GM06990 (cell line): ENCODE measurements around the gene PM20D1.

ENCODE experiments used
- DNase-seq: peaks from one replicate; pipeline ENCODE4 v3.0.0-alpha.2; 2011; ENCODE audit not compliant: insufficient read length; ENCODE audit errors: extremely low read depth
- H3K27me3 ChIP-seq: replicated peaks from 2 replicates; pipeline ENCODE4 v1.6.0; 2011; ENCODE audit warnings: low read length; ENCODE audit not compliant: control insufficient read depth, insufficient read depth
- H3K36me3 ChIP-seq: 2 replicates; pipeline ENCODE4 v1.5.1; 2011; ENCODE audit warnings: low read length; ENCODE audit not compliant: control insufficient read depth, insufficient read depth
- H3K4me3 ChIP-seq: replicated peaks from 2 replicates; pipeline ENCODE4 v1.5.1; 2011; ENCODE audit warnings: low read depth, mild to moderate bottlenecking, control low read depth, low read length
- TF ChIP-seq, protein P1 (sequence below): IDR thresholded peaks from 2 replicates; pipeline ENCODE4 v1.5.1; 2011; ENCODE audit warnings: low read length, control low read depth, mild to moderate bottlenecking, inconsistent platforms; ENCODE audit not compliant: insufficient read depth, poor library complexity, severe bottlenecking

PM20D1 gene

DNA sequence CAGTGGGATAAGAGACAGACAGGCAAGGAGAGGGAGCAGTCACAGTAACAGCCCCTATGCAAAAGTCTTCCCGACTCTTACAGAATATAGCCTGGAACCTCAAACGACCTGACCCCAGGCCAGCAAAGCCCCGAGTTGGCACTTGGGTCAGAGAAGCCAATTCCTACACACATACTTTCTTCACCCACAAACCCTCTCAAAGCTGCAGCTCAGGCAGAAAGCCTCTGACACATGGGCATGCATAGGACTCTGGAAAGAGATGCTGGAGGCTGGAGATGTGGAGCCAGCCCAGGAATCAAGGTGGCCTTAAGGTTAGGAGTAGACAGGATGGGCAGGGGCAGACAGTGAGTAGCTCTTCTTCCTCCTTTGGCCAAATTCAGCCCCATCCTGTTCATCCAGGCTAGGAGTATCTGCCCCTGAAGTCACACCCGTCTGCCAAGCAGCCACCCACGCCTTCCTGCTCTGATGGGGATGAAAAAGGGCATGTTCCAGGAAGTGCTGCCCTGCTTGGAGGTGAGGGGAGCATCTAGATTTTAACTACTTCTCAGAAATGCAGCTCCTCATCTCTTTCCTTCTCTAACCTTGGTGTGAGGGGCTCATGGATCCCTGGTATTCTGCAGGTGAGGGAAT is 44.7 kb downstream of the PM20D1 start:
- no peak for DNase-seq
- H3K27me3 ChIP-seq = no peaks in the 10 kb centered on the region
- TF ChIP-seq, protein P1, sequence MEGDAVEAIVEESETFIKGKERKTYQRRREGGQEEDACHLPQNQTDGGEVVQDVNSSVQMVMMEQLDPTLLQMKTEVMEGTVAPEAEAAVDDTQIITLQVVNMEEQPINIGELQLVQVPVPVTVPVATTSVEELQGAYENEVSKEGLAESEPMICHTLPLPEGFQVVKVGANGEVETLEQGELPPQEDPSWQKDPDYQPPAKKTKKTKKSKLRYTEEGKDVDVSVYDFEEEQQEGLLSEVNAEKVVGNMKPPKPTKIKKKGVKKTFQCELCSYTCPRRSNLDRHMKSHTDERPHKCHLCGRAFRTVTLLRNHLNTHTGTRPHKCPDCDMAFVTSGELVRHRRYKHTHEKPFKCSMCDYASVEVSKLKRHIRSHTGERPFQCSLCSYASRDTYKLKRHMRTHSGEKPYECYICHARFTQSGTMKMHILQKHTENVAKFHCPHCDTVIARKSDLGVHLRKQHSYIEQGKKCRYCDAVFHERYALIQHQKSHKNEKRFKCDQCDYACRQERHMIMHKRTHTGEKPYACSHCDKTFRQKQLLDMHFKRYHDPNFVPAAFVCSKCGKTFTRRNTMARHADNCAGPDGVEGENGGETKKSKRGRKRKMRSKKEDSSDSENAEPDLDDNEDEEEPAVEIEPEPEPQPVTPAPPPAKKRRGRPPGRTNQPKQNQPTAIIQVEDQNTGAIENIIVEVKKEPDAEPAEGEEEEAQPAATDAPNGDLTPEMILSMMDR = no peak
- no peak overlapping the region for H3K4me3 ChIP-seq
- no peaks in the 10 kb centered on the region for H3K36me3 ChIP-seq

DNA sequence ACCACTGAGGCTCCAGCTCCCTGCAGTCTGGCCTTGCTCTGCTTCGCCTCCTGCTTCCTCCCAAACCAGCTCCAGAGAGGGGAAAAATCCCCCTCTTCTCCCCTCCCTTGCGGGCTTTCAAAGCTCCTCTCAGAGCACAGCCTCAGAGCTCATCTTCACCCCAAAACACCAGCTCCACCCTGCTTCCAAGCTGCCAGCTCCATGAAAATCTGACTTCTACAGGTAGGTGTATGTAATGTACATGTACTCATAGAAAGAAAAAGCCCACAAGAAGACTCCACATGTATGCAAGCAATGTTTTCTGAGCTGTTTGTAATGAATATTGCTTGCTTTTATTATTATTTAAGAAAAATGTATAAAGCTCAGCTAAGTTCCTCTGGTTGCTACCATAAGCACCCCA is 45.3 kb downstream of the PM20D1 start:
- no peak overlapping the region for H3K4me3 ChIP-seq
- TF ChIP-seq, protein P1 = no peak
- no peaks in the 10 kb centered on the region for H3K27me3 ChIP-seq
- no peaks in the 10 kb centered on the region for H3K36me3 ChIP-seq
- no peak for DNase-seq

DNA sequence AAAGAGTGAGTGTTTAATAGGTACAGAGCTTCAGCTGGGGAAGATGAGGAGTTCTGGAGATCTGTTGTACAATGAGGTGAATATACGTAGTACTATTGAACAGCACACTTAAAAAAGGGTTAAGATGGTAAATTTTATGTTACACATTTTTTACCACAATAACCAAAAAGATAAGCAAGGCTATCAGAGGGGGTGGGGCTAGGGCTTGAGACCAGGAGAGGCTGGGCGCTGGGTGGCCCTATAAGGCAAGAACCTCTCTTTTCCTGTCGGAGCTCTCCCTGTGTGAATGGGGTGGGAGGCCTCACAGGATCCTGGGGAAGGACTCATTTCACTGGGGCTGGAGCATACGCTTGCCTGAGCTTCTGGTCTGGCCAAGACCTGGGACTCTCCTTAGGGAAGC is 45.9 kb downstream of the PM20D1 start:
- no peak for DNase-seq
- Histone ChIP-seq H3K27me3 (no peaks in the 10 kb centered on the region), H3K36me3 (no peaks in the 10 kb centered on the region; the same call in 1 of the 2 replicates), H3K4me3 (no peak overlapping the region)
- TF ChIP-seq, protein P1 = no peak

DNA sequence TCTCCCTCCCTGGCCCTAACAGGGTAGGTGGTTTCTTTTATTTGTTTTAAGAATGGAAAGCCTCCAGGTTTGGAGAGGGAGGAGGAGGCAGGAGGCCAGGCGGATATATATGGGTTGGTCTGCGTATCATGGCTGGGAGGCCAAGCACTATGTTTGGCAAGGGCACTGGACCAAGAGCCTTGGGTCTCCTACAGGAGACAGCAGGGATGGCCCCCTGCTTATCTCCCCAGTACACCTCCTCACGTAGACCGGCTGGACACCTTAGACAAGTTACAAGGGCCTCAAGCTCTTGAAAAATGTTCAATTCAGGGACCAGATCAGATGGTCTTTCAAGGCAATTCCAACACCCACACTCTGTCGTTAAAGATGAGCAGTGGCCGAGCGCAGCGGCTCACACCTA is 47.9 kb downstream of the PM20D1 start:
- H3K27me3 ChIP-seq = no peaks in the 10 kb centered on the region
- DNase-seq = no peak
- TF ChIP-seq, protein P1 = no peak
- H3K4me3 ChIP-seq = no peak overlapping the region
- H3K36me3 ChIP-seq = no peaks in the 10 kb centered on the region; the same call in 1 of the 2 replicates

DNA sequence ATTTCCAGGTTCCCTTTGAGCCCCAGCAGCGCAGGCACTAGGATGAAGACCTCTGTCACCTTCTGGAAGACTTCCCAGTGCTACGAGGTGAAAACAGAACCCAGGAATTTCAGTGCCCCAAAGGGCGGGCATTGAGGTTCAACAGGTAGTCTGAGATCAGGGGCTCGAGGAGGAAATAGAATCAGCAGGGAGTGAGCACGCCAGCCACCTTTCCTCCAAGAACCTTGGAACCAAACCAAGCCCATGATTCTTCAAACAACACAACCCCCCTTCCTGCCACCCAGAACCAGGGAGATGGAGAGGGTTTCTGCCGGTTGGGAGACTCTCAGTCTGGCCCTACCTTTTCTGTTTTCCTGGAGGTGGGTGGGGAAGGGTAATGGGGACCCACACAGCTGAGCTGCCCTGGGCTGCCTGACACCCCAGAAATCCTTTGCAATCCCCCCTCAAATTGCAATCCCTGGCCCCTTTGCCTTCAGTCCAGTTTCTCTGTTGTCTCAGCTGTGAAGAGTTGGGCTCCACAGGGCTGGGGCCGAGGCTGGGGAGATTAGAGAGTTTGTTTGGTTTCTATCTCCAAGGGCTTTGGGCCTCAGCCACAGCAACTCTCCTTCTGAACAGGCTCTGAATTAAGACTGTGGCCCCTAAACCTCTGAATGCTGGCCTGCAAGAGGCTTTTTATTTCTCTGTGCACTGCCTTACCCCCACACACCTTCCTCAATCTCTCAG is 48.8 kb downstream of the PM20D1 start:
- no peak for DNase-seq
- H3K36me3 ChIP-seq = no peaks in the 10 kb centered on the region; the same call in 1 of the 2 replicates
- TF ChIP-seq, protein P1 = no peak
- H3K4me3 ChIP-seq = no peak overlapping the region
- no peaks in the 10 kb centered on the region for H3K27me3 ChIP-seq

DNA sequence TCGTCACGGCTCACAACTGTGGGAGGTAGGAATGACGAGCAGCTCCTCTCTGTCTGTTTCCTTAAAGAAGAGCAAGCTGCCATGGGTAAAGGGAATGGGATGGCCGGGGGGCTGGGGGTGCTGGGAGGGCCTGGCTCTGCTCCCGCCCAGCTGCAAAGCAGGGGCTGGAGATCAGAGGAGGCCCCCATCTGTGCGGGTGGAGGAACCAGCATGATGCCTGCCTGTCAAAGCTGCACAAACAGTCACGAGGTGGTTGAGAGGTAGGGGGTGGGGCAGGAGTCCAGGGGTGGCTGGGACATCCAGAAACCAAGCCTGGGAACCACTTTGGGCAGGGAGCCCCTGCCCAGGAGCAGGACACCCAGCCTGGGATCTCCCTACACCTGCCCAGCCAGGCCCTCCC is 49.5 kb downstream of the PM20D1 start:
- no peak for DNase-seq
- no peak overlapping the region for H3K4me3 ChIP-seq
- no peaks in the 10 kb centered on the region; the same call in 1 of the 2 replicates for H3K36me3 ChIP-seq
- TF ChIP-seq, protein P1 = no peak
- H3K27me3 ChIP-seq = no peaks in the 10 kb centered on the region
